ENCODE measurements around the gene SLC19A2. TPM values are rescaled to one million over a fixed set of nuclear protein-coding genes. Genes with fewer than 3 reads are reported as not detected.
A peak's percentile ranks its signal among the peaks of the same experiment; 100 is the strongest.

SLC19A2 gene
- total RNA-seq, 1 experiment from 2014 or later, result 12.8 TPM

GRCh38 chr1:169460191-169460833 is 25.4 kb downstream of the SLC19A2 start:
- Histone ChIP-seq H3K9me3 (ENCODE audit: control insufficient read depth, low read depth, low read length) (no peaks in the 10 kb centered on the region), H3K14ac (ENCODE audit: insufficient read depth, low read length) (no peak overlapping the region), H2AK5ac (ENCODE audit: insufficient read length, low read length) (no peak overlapping the region), H3K79me2 (ENCODE audit: insufficient read depth, low read length) (no peaks in the 10 kb centered on the region), H2AFZ (ENCODE audit: low read length) (peak overlapping the region; percentile 15), H3K18ac (ENCODE audit: insufficient read length, low read depth, low read length) (no peak overlapping the region), H3K23me2 (ENCODE audit: insufficient read length, low read depth, low read length, poor library complexity, severe bottlenecking) (peaks cover 6% of the 10 kb centered on the region), H3K56ac (ENCODE audit: insufficient read length, low read depth, low read length) (no peak overlapping the region), H3K23ac (ENCODE audit: insufficient read length, low read depth, low read length) (no peak overlapping the region), H2BK120ac (ENCODE audit: low read depth, low read length, poor library complexity, severe bottlenecking) (no peak overlapping the region), H4K20me1 (ENCODE audit: control insufficient read depth, insufficient read depth, insufficient read length) (no peaks in the 10 kb centered on the region), H3K79me1 (ENCODE audit: insufficient read depth, low read depth, low read length, poor library complexity, severe bottlenecking) (no peaks in the 10 kb centered on the region), H3K9ac (ENCODE audit: extremely low read depth, insufficient read length, low read length) (no peak overlapping the region), H4K91ac (ENCODE audit: insufficient read length, low read depth, low read length) (no peak overlapping the region), H3T11ph (ENCODE audit: low read length) (no peak overlapping the region), H3K4ac (ENCODE audit: low read depth, low read length) (no peak overlapping the region), H4K5ac (ENCODE audit: insufficient read length, low read depth, low read length) (no peak overlapping the region), H2BK15ac (ENCODE audit: low read depth, low read length) (no peak overlapping the region), H3K4me1 (ENCODE audit: insufficient read depth, low read length) (no peaks in the 10 kb centered on the region), H2BK20ac (ENCODE audit: low read depth, low read length, poor library complexity, severe bottlenecking) (no peak overlapping the region), H3K27me3 (ENCODE audit: insufficient read depth, low read length) (no peaks in the 10 kb centered on the region), H3K27ac (ENCODE audit: insufficient read length, low read depth, low read length) (no peak overlapping the region), H2BK12ac (ENCODE audit: insufficient read length, low read depth, low read length) (no peak overlapping the region), H4K8ac (replicated peaks; ENCODE audit: insufficient read length, low read depth, low read length) (no peak overlapping the region), H3K4me2 (ENCODE audit: insufficient read depth, insufficient read length, low read length) (peak overlapping the region; percentile 7), H2BK5ac (ENCODE audit: insufficient read length, low read length) (no peak overlapping the region)
- H3K27me3 Mint-ChIP-seq (ENCODE audit: low read depth), result no peaks in the 10 kb centered on the region
- no peak for TF ChIP-seq CTCF (conservative IDR thresholded peaks at IDR 0.05)
- H3K27ac Mint-ChIP-seq, result no peak overlapping the region
- no CpG with 5 or more reads among the region's 35 CpGs for WGBS (ENCODE audit: extremely low coverage, insufficient read length, low lambda C conversion rate)
- H3K36me3 Mint-ChIP-seq (ENCODE audit: insufficient read depth in 1 of 3, low read depth in 3 of 3), result peaks cover 5 to 10% (median 6%) of the 10 kb centered on the region in 3 experiments; a peak in 5 of 7 replicates
- peaks cover 10 to 12% of the 10 kb centered on the region in 2 experiments for H3K9me3 Mint-ChIP-seq
- peaks cover 0 to 3% of the 10 kb centered on the region in 2 experiments; a peak in 1 of 4 replicates for H3K4me1 Mint-ChIP-seq
- DNase-seq, result peak; percentile 66
- no peak overlapping the region for H3K4me3 Mint-ChIP-seq

Measured in H9 (cell line).